Mesothelial cell of epicardium (in vitro differentiated cells): ENCODE measurements around the gene UNC119B. TPM values are rescaled to one million over a fixed set of nuclear protein-coding genes. Genes with fewer than 3 reads are reported as not detected.

Source experiments
- DNase-seq, 2 experiments: peaks; one replicate each; pipeline ENCODE4 v3.0.0; 2021; ENCODE audit warnings: low spot score in 2 of 2; ENCODE audit not compliant: unreplicated experiment in 2 of 2
- H3K27ac Mint-ChIP-seq: 2 replicates; pipeline ENCODE4 v1.8.0; 2021; ENCODE audit warnings: mixed read lengths
- H3K27me3 Mint-ChIP-seq: 2 replicates; pipeline ENCODE4 v1.8.0; 2021; ENCODE audit warnings: low read depth, mixed read lengths
- H3K36me3 Mint-ChIP-seq: 2 replicates; pipeline ENCODE4 v1.8.0; 2021; ENCODE audit warnings: mixed read lengths
- H3K4me1 Mint-ChIP-seq: 2 replicates; pipeline ENCODE4 v1.8.0; 2021; ENCODE audit warnings: mixed read lengths
- H3K4me3 Mint-ChIP-seq: 2 replicates; pipeline ENCODE4 v1.8.0; 2021; ENCODE audit warnings: mild to moderate bottlenecking, moderate library complexity, mixed read lengths
- H3K9me3 Mint-ChIP-seq: 2 replicates; pipeline ENCODE4 v1.8.0; 2021; ENCODE audit warnings: mixed read lengths
- CTCF ChIP-seq: fragments of 200-600 bp; sonication (generic); IDR thresholded peaks from one replicate; pipeline ENCODE4 v1.5.0; 2021; ENCODE audit warnings: antibody characterized with exemption; ENCODE audit not compliant: unreplicated experiment
- total RNA-seq: library from RNA; stranded (reverse); gene quantifications from 3 replicates; pipeline ENCODE4 v1.2.1, GENCODE V29; 2021

Gene UNC119B
- total RNA-seq, result 35.0 to 36.0 TPM (median 35.1 TPM) in 3 replicates

GRCh38 chr12:120710031-120710804 lies at the start of gene UNC119B:
Gene UNC119B, plus strand, starts transcription at chr12:120710458. Its CDS starts 17 bp downstream, at chr12:120710475.
- peaks cover 9% of the 10 kb centered on the region for H3K36me3 Mint-ChIP-seq
- no peak for TF ChIP-seq CTCF
- H3K27me3 Mint-ChIP-seq, result no peaks in the 10 kb centered on the region
- H3K4me1 Mint-ChIP-seq, result peaks cover 32% of the 10 kb centered on the region
- no peaks in the 10 kb centered on the region for H3K9me3 Mint-ChIP-seq
- DNase-seq, result peak; percentile 73 to 76
- peak within 1 kb of the TSS; percentile 82 for H3K27ac Mint-ChIP-seq
- peak within 1 kb of the TSS; percentile 73 for H3K4me3 Mint-ChIP-seq

GRCh38 chr12:120661432-120661831 lies 48.8 kb upstream of the UNC119B start:
- H3K4me3 Mint-ChIP-seq, result no peak overlapping the region
- no peaks in the 10 kb centered on the region for H3K9me3 Mint-ChIP-seq
- DNase-seq, result no peak
- peaks cover 14% of the 10 kb centered on the region for H3K27me3 Mint-ChIP-seq
- peaks cover 2% of the 10 kb centered on the region for H3K4me1 Mint-ChIP-seq
- no peaks in the 10 kb centered on the region for H3K36me3 Mint-ChIP-seq
- no peak for TF ChIP-seq CTCF
- no peak overlapping the region for H3K27ac Mint-ChIP-seq

GRCh38 chr12:120662879-120663278 lies 47.4 kb upstream of the UNC119B start:
- DNase-seq, result no peak
- no peak for TF ChIP-seq CTCF
- H3K4me3 Mint-ChIP-seq, result no peak overlapping the region
- H3K9me3 Mint-ChIP-seq, result no peaks in the 10 kb centered on the region
- H3K4me1 Mint-ChIP-seq, result peaks cover 5% of the 10 kb centered on the region
- peaks cover 15% of the 10 kb centered on the region for H3K27me3 Mint-ChIP-seq
- H3K27ac Mint-ChIP-seq, result no peak overlapping the region
- no peaks in the 10 kb centered on the region for H3K36me3 Mint-ChIP-seq

- Mint-ChIP-seq H3K9me3 (no peaks in the 10 kb centered on the region), H3K36me3 (no peaks in the 10 kb centered on the region), H3K27me3 (peaks cover 12% of the 10 kb centered on the region), H3K4me1 (peaks cover 11% of the 10 kb centered on the region), H3K4me3 (no peak overlapping the region), H3K27ac (no peak overlapping the region)
- TF ChIP-seq CTCF, result no peak
- no peak for DNase-seq
These were observed 46.5 kb upstream of the UNC119B start for GRCh38 chr12:120663741-120664140.

- no peaks in the 10 kb centered on the region for H3K9me3 Mint-ChIP-seq
- no peak for DNase-seq
- no peaks in the 10 kb centered on the region for H3K36me3 Mint-ChIP-seq
- TF ChIP-seq CTCF, result no peak
- H3K4me1 Mint-ChIP-seq, result peaks cover 25% of the 10 kb centered on the region
- no peak overlapping the region for H3K27ac Mint-ChIP-seq
- H3K27me3 Mint-ChIP-seq, result peaks cover 2% of the 10 kb centered on the region
- no peak overlapping the region for H3K4me3 Mint-ChIP-seq
These were observed 43.5 kb upstream of the UNC119B start for GRCh38 chr12:120666571-120667390.
